Measurements from ENCODE around the gene COL6A5. TPM values are rescaled to one million over a fixed set of nuclear protein-coding genes. Genes with fewer than 3 reads are reported as not detected.

The COL6A5 gene
- total RNA-seq, 1 experiment from 2014 or later = not detected

- Histone ChIP-seq H3K27me3 (ENCODE audit: low read length) (0 out of 2 replicates have a peak, but pooled peaks cover 4% of the 10 kb centered on the region), H3K79me2 (ENCODE audit: low read length) (no peaks in the 10 kb centered on the region), H3K9me2 (replicated peaks; ENCODE audit: low read length) (no peaks in the 10 kb centered on the region), H3K4me3 (ENCODE audit: low read length) (no peak overlapping the region), H3K9me3 (ENCODE audit: low read length) (no peaks in the 10 kb centered on the region), H3K4me1 (ENCODE audit: insufficient read depth, low read length) (no peaks in the 10 kb centered on the region), H3K27ac (ENCODE audit: low read length) (no peak overlapping the region), H4K20me1 (ENCODE audit: low read length) (no peaks in the 10 kb centered on the region), H3K36me3 (ENCODE audit: low read depth, low read length) (no peaks in the 10 kb centered on the region), H3K9ac (ENCODE audit: low read length) (no peak overlapping the region), H3K4me2 (ENCODE audit: low read length) (no peak overlapping the region), H3F3A (ENCODE audit: low read length, unreplicated experiment) (no peaks in the 10 kb centered on the region), H2AFZ (ENCODE audit: low read length) (no peak overlapping the region)
- CTCF ChIA-PET = no interaction called here
- intact Hi-C loops (cut with micrococcal nuclease) = no loop called here
- POLR2A ChIA-PET (ENCODE audit: unreplicated experiment) = no interaction called here
- no peak for ATAC-seq
- no peak for DNase-seq
- TF ChIP-seq EZH2phosphoT487 (IDR thresholded peaks at IDR 0.05; ENCODE audit: borderline replicate concordance, low read length) (no peak), EZH2 (IDR thresholded peaks at IDR 0.05; ENCODE audit: low read length, unreplicated experiment) (no peak), CTCF (conservative IDR thresholded peaks at IDR 0.05; ENCODE audit: low read depth, low read length) (no peak)
- no TSS peak for BruUV-seq (replicated peaks)
Measured at GRCh38 chr3:130462089-130462488, 116.6 kb downstream of the COL6A5 start.

- DNase-seq (no peak), ATAC-seq (no peak)
- Histone ChIP-seq H3K27me3 (ENCODE audit: low read length) (0 out of 2 replicates have a peak, but pooled peaks cover 4% of the 10 kb centered on the region), H3K9me3 (ENCODE audit: low read length) (no peaks in the 10 kb centered on the region), H3K4me3 (ENCODE audit: low read length) (no peak overlapping the region), H3F3A (ENCODE audit: low read length, unreplicated experiment) (no peaks in the 10 kb centered on the region), H3K79me2 (ENCODE audit: low read length) (no peaks in the 10 kb centered on the region), H3K4me2 (ENCODE audit: low read length) (no peak overlapping the region), H2AFZ (ENCODE audit: low read length) (no peak overlapping the region), H4K20me1 (ENCODE audit: low read length) (no peaks in the 10 kb centered on the region), H3K9me2 (replicated peaks; ENCODE audit: low read length) (no peaks in the 10 kb centered on the region), H3K36me3 (ENCODE audit: low read depth, low read length) (no peaks in the 10 kb centered on the region), H3K4me1 (ENCODE audit: insufficient read depth, low read length) (no peaks in the 10 kb centered on the region), H3K27ac (ENCODE audit: low read length) (no peak overlapping the region), H3K9ac (ENCODE audit: low read length) (no peak overlapping the region)
- intact Hi-C loops (cut with micrococcal nuclease) = no loop called here
- POLR2A ChIA-PET (ENCODE audit: unreplicated experiment) = no interaction called here
- CTCF ChIA-PET = no interaction called here
- no peak for TF ChIP-seq EZH2phosphoT487 (IDR thresholded peaks at IDR 0.05; ENCODE audit: borderline replicate concordance, low read length)
- no peak for TF ChIP-seq CTCF (conservative IDR thresholded peaks at IDR 0.05; ENCODE audit: low read depth, low read length)
- TF ChIP-seq EZH2 (IDR thresholded peaks at IDR 0.05; ENCODE audit: low read length, unreplicated experiment) = no peak
- no TSS peak for BruUV-seq (replicated peaks)
Measured at GRCh38 chr3:130463221-130463620, 117.7 kb downstream of the COL6A5 start.

- Histone ChIP-seq H3K4me3 (ENCODE audit: low read length) (no peak overlapping the region), H3K27me3 (ENCODE audit: low read length) (peaks cover under 1% of the 10 kb centered on the region; the same call in 1 of the 2 replicates), H3K27ac (ENCODE audit: low read length) (no peak overlapping the region), H3K4me1 (ENCODE audit: insufficient read depth, low read length) (no peaks in the 10 kb centered on the region), H3K9me2 (replicated peaks; ENCODE audit: low read length) (no peaks in the 10 kb centered on the region), H3K4me2 (ENCODE audit: low read length) (no peak overlapping the region), H2AFZ (ENCODE audit: low read length) (no peak overlapping the region), H4K20me1 (ENCODE audit: low read length) (no peaks in the 10 kb centered on the region), H3K9me3 (ENCODE audit: low read length) (no peaks in the 10 kb centered on the region), H3F3A (ENCODE audit: low read length, unreplicated experiment) (no peaks in the 10 kb centered on the region), H3K79me2 (ENCODE audit: low read length) (no peaks in the 10 kb centered on the region), H3K9ac (ENCODE audit: low read length) (no peak overlapping the region), H3K36me3 (ENCODE audit: low read depth, low read length) (no peaks in the 10 kb centered on the region)
- intact Hi-C loops (cut with micrococcal nuclease) = no loop called here
- ChIA-PET CTCF (no interaction called here), POLR2A (ENCODE audit: unreplicated experiment) (no interaction called here)
- no peak for DNase-seq
- TF ChIP-seq CTCF (conservative IDR thresholded peaks at IDR 0.05; ENCODE audit: low read depth, low read length) = no peak
- no peak for TF ChIP-seq EZH2 (IDR thresholded peaks at IDR 0.05; ENCODE audit: low read length, unreplicated experiment)
- no peak for TF ChIP-seq EZH2phosphoT487 (IDR thresholded peaks at IDR 0.05; ENCODE audit: borderline replicate concordance, low read length)
- BruUV-seq (replicated peaks) = no TSS peak
- no peak for ATAC-seq
Measured at GRCh38 chr3:130465521-130465920, 120.0 kb downstream of the COL6A5 start.

Measured in PC-3 (cell line).